Left lung (tissue), 10 donors: Measurements from ENCODE around the gene PLET1. TPM values are rescaled to one million over a fixed set of nuclear protein-coding genes. Genes with fewer than 3 reads are reported as not detected.

ENCODE experiments used
- ATAC-seq: fragments of 200-7000 bp; cut with Tn5 transposase; one replicate; pipeline ENCODE4 v1.9.1; 2020; ENCODE audit warnings: moderate library complexity
- DNase-seq, 4 donors: peaks; one replicate each; pipeline ENCODE4 v3.0.0-alpha.2; 2013 to 2020
- H3K27ac ChIP-seq, 2 donors: fragments of 200-600 bp; sonication (generic) in 1 of 2; one replicate each; pipeline versions ENCODE4 v1.5.0 to v1.8.0; 2020 to 2021
- H3K27me3 ChIP-seq, 2 donors: fragments of 200-600 bp; sonication (generic) in 1 of 2; one replicate each; pipeline versions ENCODE4 v1.5.0 to v1.8.0; 2020 to 2021
- H3K36me3 ChIP-seq, 2 donors: fragments of 200-600 bp; sonication (generic) in 1 of 2; one replicate each; pipeline versions ENCODE4 v1.5.0 to v1.8.0; 2020 to 2021
- H3K4me1 ChIP-seq, 2 donors: fragments of 200-600 bp; one replicate each; pipeline ENCODE4 v1.8.0; 2021
- H3K4me3 ChIP-seq, 2 donors: fragments of 200-600 bp; sonication (generic) in 1 of 2; one replicate each; pipeline versions ENCODE4 v1.5.0 to v1.8.0; 2020 to 2021; ENCODE audit warnings: mild to moderate bottlenecking in 1 of 2
- H3K9me3 ChIP-seq, 2 donors: fragments of 200-600 bp; sonication (generic) in 1 of 2; one replicate each; pipeline versions ENCODE4 v1.5.0 to v1.8.0; 2020 to 2021
- CTCF ChIP-seq, 2 donors: fragments of 200-600 bp; sonication (generic) in 1 of 2; IDR thresholded peaks; one replicate each; pipeline versions ENCODE4 v1.5.0 to v1.8.0; 2021; ENCODE audit warnings: antibody characterized with exemption in 2 of 2
- intact Hi-C, 2 donors: fragments of 100-400 bp; cut with DNase I; formaldehyde crosslinking; loops; one replicate each; pipeline versions ENCODE4 v1.11.2 to v1.14.2; 2022
- polyA plus RNA-seq, 6 donors: library from polyadenylated mRNA; unstranded; fragments of 120-200 nt; gene quantifications; one replicate each; pipeline ENCODE4 v1.2.1, GENCODE V29; 2013; ENCODE audit not compliant: insufficient read length in 6 of 6
- total RNA-seq, 2 donors: library from RNA; stranded (reverse); fragmentation: NEBNext Ultra II Directional; extraction: Animal tissue kit (Norgen Biotek cat#: 25700); gene quantifications; one replicate each; pipeline ENCODE4 v1.2.1, GENCODE V29; 2021
- donor health status: DM: no; HTN: yes; CAD: no.
- donor health status: DM: no; HTN: no; CAD: no.

The PLET1 gene
- total and polyA plus RNA-seq, 8 donors: 0.18 TPM; not detected in 6

DNA sequence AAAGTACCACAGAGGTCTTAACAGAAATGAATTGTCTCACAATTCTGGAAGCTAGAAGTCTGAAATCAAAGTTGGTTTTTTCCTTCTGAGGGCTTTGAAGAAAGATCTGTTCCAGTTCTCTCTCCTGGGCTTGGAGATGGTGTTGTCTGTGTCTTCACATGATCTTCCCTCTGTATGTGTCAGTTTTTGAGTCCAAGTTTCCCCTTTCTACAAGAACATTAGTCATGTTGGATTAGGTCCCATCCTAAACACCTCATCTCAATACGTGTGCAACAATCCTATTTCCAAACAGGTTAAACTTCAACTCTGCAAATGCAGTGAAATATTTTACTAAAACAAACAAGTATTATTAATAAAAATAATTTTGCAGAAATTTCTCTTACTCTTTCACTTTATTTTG is 37.5 kb downstream of the PLET1 start:
- Histone ChIP-seq H3K36me3 (no peaks in the 10 kb centered on the region), H3K27me3 (no peaks in the 10 kb centered on the region), H3K4me3 (no peak overlapping the region), H3K4me1 (peaks cover 6 to 14% of the 10 kb centered on the region in 2 donors), H3K9me3 (no peaks in the 10 kb centered on the region), H3K27ac (no peak overlapping the region)
- DNase-seq (no peak), ATAC-seq (no peak)
- TF ChIP-seq CTCF (IDR thresholded peaks at IDR 0.05): no peak
- intact Hi-C loops: no loop called here

GRCh38 chr11:112222303-112222702 is 38.4 kb downstream of the PLET1 start:
- ATAC-seq: no peak
- Histone ChIP-seq H3K27ac (no peak overlapping the region), H3K27me3 (no peaks in the 10 kb centered on the region), H3K36me3 (no peaks in the 10 kb centered on the region), H3K4me3 (no peak overlapping the region), H3K9me3 (no peaks in the 10 kb centered on the region), H3K4me1 (peaks cover 2 to 6% of the 10 kb centered on the region in 2 donors)
- TF ChIP-seq CTCF (IDR thresholded peaks at IDR 0.05): no peak
- DNase-seq: no peak
- intact Hi-C loops: no loop called here

DNA sequence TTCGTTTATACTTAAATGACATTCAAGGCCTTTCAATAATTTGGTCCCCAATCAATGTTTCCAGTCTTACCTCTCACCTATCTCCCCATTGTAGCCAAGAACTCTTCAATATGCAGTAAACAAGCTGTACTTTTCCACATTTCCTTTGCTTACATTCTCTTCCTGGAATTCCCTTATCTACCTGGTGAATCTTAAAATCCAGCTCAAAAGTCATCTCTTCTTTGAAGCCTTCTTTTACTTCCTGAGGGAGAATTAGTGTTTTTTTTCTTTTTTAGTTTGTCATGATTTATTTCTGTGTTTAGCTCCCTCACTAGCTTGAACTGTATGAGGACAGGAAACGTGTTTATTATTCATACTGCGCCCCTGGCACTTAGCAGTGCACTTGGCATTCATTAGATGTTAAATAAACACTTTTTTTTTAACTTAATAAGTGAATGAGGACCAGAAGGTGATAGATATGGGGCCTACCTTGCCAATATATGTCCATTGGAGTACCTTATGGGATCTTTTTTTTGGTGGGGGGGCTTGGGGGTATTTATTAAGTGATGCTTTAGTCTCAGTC is 39.3 kb downstream of the PLET1 start:
- intact Hi-C loops: no loop called here
- Histone ChIP-seq H3K4me1 (no peaks in the 10 kb centered on the region), H3K4me3 (no peak overlapping the region), H3K27ac (peak overlapping the region in 1 of 2 donors; percentile 11), H3K36me3 (no peaks in the 10 kb centered on the region), H3K9me3 (no peaks in the 10 kb centered on the region), H3K27me3 (no peaks in the 10 kb centered on the region)
- TF ChIP-seq CTCF (IDR thresholded peaks at IDR 0.05): no peak
- ATAC-seq (no peak), DNase-seq (no peak)

DNA sequence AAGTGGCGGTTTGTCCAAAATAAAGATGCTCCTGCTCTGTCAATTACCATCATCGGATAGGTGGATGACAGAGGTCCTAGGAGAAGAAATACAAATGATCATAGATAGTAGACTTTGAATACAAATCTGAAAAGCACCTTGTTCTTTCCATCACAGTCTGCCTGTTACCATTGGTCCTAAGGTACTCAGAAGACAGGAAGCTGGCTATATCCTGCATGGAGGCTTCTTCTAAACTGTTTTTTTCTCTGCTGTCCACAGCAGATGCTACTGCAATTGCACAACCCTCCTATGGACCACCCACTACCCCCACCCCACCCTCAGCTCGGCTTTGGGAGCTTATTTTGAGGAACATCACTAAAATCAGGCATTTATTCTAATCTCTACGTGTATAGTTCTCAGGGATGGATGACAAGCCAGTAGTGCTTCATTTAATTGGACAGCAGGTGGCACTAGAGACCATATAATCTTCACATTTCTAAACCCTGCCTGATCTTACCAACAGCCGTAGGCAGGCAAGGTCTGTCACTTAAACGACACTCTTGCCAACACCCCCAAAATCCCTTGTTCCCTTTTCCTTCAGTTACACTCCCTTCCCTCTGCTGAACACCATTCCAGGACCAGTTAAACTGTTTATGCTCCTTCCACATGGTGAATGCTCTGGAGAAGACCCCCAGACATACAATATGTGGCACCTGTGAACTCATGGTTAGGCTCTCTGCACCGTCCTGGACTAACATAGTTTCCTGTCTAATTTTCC is 41.0 kb downstream of the PLET1 start:
- Histone ChIP-seq H3K27ac (no peak overlapping the region), H3K36me3 (no peaks in the 10 kb centered on the region), H3K27me3 (no peaks in the 10 kb centered on the region), H3K4me1 (no peaks in the 10 kb centered on the region), H3K4me3 (no peak overlapping the region), H3K9me3 (no peaks in the 10 kb centered on the region)
- DNase-seq (peak in 2 of 4 donors; percentile 75 to 84), ATAC-seq (peak; percentile 98)
- intact Hi-C loops: loop anchor here (2.0 to 10.0 kb wide), 2 partner anchors 55 to 61 kb away; no protein-coding TSS in a partner anchor
- TF ChIP-seq CTCF (IDR thresholded peaks at IDR 0.05): peak; percentile 64 to 80

DNA sequence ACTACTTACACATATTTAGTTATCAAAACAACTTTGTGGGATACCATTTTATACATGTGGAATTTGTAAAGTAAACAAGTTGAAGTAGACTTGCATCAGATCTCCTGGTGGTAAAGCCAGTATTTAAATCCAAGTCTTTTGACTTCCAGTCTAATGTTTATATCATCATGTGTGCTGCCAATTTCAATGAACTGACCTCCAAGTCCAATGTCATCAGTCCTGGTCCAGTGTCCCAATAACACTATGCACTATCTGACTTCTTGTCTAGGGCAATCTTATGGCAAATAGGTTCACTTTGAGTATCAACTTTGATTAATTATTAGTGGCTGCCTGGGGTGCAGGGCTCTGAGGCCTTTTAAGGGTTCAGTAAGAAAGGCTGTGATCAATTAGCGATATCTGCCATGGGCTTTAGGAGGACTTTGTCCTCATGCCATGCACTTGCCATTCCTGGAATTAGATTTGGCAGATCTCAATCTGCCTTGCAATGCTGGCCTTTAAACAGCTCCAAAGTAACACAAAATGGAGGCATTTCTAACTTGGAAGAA is 44.0 kb downstream of the PLET1 start:
- Histone ChIP-seq H3K4me3 (no peak overlapping the region), H3K27me3 (no peaks in the 10 kb centered on the region), H3K9me3 (no peaks in the 10 kb centered on the region), H3K4me1 (no peaks in the 10 kb centered on the region), H3K27ac (no peak overlapping the region), H3K36me3 (no peaks in the 10 kb centered on the region)
- TF ChIP-seq CTCF (IDR thresholded peaks at IDR 0.05): no peak
- DNase-seq (no peak), ATAC-seq (no peak)
- intact Hi-C loops: loop anchor here in 1 of 2 donors (10.0 kb wide), 1 partner anchor 58 kb away; no protein-coding TSS in a partner anchor
